HG02938 (cell line): ENCODE results near the gene KCNH8.

ENCODE experiments used
- ATAC-seq: cut with Tn5 transposase; IDR thresholded peaks from one replicate; pipeline ENCODE4 v1.9.1; 2021; ENCODE audit warnings: mild to moderate bottlenecking, moderate library complexity; ENCODE audit not compliant: unreplicated experiment

The KCNH8 gene

DNA sequence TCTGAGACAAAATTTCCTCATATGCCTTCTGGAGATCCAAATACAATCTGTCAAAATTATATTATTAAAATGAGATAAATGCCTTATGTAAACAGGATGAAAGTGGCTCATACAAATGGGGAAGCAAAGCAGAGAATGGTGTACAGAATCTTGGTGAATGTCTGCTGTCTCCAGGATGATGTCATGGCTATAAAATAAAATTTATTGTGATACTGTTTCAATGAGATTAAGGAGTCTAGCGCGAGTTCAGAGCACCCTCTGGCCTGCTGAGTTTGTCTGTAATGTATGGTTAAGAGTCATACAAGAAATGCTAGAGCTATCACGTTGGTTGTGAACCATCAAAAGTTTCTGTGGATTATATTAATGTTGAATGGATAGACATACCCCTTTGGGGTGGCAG, 426.0 kb downstream of the KCNH8 start:
- ATAC-seq: no peak

DNA sequence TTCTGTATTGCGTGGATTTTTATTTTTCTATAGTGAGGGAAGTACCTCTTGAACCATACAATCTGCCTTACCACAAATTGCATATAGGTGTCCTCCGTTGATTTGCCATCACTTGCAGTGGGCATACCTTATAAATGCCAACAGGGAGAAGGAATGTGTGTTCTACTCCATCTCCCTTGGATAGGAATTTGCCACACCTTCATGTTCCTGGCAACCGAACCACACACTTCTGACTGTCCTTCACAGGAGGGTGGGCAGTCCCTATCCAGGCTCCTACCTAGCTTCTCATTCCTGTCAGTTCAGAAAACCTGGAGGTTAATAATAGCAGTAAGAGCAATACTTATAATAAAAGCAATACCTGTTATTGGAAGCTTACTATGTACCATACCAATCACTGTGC, 428.0 kb downstream of the KCNH8 start:
- no peak for ATAC-seq
